ENCODE measurements around the gene PLLP. TPM values are rescaled to one million over a fixed set of nuclear protein-coding genes. Genes with fewer than 3 reads are reported as not detected.

PLLP gene
- polyA plus RNA-seq: 10 to 100 TPM in 2 of 3 donors, 1 to 10 TPM in 1; 7.6 to 28.0 (median 12.2) TPM

DNA sequence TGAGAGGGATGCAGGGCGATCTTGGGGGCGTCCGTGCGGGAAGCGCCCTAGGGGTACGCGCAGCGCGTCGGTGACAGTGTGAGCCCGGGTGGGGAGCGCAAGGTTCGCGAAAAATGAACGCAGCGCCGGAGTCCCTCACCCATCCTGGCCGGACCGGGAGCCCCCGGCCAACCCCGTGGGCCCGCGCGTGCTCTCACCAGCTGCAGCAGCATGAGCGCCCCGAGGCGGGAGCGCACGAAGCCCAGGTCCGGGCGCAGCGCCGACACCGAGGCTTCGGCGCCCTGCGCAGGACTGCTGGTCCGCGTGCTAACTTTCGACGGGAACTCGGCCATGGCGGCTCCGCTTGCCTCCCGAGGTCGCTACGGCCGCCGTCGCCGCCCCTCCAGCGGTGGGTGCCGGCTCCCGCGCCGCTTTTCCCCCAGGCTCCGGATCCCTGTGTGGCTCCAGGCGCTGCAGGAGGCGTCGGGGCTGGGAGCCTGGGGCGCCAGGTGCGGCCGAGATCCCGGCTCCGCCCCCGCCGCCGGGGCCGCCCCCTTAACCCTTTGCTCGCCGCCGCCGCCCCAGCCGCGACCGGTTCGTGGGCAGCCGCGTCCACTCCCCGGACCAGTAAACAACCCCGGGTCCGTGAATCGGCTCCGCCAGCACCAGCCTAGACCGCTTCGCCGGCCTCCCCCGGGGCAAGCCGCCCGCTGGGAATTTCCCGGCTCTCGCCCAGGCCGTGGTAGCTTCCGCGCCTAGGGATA, at the start of gene PLLP:
Gene PLLP (minus strand): TSS at position 464 of the 743 bp plus-strand sequence. CDS start 132 bp downstream, at position 332.
- 1 to 2% (median 2%) methylated on average over 82 to 95 of the region's 95 CpGs for WGBS, 3 donors
- H3K27ac ChIP-seq (ENCODE audit: low read depth, low read length): no peak within 1 kb of the TSS

DNA sequence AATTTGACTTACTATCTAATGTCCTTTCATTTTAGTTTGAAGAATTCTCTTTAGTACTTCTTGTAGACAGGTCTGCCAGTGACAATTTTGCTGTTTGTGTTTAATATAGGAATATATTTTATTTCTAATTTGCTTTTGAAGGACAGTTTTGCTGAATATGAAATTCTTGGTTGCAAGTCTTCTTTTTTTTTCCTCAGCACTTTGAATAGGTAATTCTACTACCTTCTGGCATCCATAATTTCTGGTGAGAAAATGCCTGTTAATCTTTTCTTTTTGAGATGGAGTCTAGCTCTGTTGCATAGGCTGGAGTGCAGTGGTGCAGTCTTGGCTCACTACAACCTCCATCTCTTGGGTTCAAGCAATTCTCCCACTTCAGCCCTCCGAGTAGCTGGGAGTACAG, 48.9 kb upstream of the PLLP start:
- H3K27ac ChIP-seq (ENCODE audit: low read depth, low read length): no peak overlapping the region
- 90 to 94% (median 91%) methylated on average over 1 of the region's 1 CpG for WGBS, 3 donors

- 80 to 91% (median 81%) methylated on average over 3 of the region's 3 CpGs for WGBS, 3 donors
- no peak overlapping the region for H3K27ac ChIP-seq (ENCODE audit: low read depth, low read length)
Measured at GRCh38 chr16:57331355-57331754, 46.9 kb upstream of the PLLP start.

GRCh38 chr16:57329718-57330327, 45.4 kb upstream of the PLLP start:
- WGBS, 3 donors: 74 to 77% (median 75%) methylated on average over 8 of the region's 8 CpGs
- H3K27ac ChIP-seq (ENCODE audit: low read depth, low read length): no peak overlapping the region

GRCh38 chr16:57325458-57325857, 41.0 kb upstream of the PLLP start:
- 69 to 88% (median 86%) methylated on average over 1 of the region's 1 CpG for WGBS, 3 donors
- H3K27ac ChIP-seq (ENCODE audit: low read depth, low read length): no peak overlapping the region

GRCh38 chr16:57324749-57325148, 40.3 kb upstream of the PLLP start:
- 55 to 68% (median 57%) methylated on average over 2 of the region's 2 CpGs for WGBS, 3 donors
- H3K27ac ChIP-seq (ENCODE audit: low read depth, low read length): no peak overlapping the region

DNA sequence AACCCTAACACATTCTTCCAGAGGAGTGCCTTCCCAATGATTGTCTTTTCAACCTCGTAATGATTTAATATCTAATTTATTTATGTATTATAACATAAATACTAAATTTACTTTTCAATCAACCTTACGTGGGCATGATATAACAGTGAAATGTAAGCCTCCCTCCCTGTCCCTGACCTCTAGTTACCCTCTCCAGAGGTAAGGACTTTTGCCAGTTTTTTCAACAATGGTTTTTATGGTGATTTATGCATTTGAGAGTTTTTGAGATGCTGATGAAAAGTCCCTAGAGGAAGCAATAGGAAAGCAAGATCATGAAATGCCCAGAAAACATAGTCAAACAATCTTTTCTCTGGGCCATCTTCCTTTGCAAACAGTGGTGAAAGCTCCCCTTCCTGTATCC, 35.2 kb upstream of the PLLP start:
- WGBS, 3 donors: 69 to 77% (median 73%) methylated on average over 2 of the region's 2 CpGs
- H3K27ac ChIP-seq (ENCODE audit: low read depth, low read length): no peak overlapping the region

DNA sequence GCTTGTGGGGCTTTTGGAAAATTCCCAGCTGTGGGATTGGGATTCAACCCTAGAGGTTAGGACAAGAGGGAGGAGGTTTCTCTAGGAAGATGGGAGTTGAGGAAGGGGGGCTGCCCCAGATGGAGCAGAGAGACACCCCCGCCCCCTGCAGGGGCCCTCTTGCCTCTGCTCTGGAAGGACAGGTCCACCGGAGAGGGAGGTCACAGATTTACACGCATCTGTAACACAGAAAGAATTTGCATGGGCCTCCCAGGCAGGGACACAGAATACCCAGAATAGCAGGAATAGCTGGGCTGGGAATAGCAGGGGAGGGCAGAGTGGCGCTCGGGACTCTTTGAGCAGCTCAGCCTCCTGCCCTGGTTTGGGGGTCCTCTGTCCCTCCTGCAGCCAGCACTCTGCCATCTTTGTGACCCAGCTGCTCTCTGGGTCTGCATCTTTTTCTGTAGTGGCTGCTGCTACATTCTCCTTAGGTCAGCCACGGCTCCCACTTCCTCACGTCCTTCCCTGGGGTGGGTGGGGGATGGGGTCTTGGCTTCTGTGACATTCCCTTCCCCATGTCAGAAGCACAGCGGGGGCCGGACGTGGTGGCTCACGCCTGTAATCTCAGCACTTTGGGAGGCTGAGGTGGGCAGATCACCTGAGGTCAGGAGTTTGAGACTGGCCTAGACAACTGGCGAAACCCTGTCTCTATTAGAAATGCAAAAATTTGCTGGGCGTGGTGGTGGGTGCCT, 33.9 kb upstream of the PLLP start:
- 68 to 82% (median 77%) methylated on average over 13 of the region's 13 CpGs for WGBS, 3 donors
- no peak overlapping the region for H3K27ac ChIP-seq (ENCODE audit: low read depth, low read length)

DNA sequence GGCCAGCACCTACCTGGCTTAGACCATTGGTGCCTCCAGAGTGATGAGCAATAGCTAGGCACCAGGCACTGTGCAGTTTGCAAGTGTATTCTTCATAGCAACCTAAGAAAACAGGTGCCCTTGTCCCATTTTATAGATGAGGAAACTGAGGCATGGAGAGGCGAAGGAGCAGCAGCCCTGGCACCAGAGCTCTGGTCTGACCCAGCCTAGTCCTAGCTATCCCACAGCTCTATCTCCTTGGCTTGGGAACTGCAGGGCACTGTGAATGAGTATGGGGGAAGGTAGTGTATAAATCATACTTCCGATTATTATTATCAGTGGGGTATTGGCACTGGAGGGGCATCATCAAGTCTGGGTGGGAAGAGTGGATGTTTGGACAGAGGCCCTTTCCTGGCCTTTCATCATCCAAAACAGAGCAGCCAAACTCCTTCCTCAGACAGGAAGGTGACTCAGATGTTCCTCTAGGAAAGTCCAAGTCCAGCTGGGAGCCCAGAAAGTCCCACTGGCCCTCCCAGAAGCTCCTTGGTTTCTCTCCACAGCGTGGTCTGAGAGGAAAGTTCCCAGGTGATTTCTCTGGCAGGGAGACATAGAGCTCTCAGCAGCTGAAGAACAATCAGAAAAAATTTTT, 32.0 kb upstream of the PLLP start:
- 64 to 84% (median 67%) methylated on average over 3 of the region's 3 CpGs for WGBS, 3 donors
- no peak overlapping the region for H3K27ac ChIP-seq (ENCODE audit: low read depth, low read length)

DNA sequence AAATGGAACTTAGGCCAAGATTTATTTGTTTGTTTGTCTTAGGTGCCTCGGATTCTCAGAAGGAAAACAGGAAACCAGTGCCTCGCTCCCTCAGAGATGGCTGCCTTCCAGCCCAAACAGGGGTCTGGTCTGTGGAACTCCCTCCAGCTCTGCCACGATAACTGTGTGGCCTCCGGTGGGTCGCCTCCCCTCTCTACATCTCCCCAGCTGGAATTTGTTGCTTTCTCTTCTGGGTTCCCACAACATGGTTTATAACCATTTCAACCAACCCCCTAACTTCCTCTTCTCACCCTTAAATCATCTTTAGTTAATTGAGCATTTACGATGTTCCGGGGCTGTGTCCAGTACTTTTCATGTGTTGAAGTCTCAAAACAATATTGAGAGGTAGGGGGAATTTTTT, 30.9 kb upstream of the PLLP start:
- WGBS, 3 donors: 41 to 83% (median 43%) methylated on average over 7 of the region's 7 CpGs

GRCh38 chr16:57314161-57314785, 29.8 kb upstream of the PLLP start:
- WGBS, 3 donors: 77 to 83% (median 81%) methylated on average over 1 of the region's 1 CpG
- H3K27ac ChIP-seq (ENCODE audit: low read depth, low read length): no peak overlapping the region

More for the DNA sequence above, 30.9 kb upstream of the PLLP start:
- H3K27ac ChIP-seq (ENCODE audit: low read depth, low read length): no peak overlapping the region

DNA sequence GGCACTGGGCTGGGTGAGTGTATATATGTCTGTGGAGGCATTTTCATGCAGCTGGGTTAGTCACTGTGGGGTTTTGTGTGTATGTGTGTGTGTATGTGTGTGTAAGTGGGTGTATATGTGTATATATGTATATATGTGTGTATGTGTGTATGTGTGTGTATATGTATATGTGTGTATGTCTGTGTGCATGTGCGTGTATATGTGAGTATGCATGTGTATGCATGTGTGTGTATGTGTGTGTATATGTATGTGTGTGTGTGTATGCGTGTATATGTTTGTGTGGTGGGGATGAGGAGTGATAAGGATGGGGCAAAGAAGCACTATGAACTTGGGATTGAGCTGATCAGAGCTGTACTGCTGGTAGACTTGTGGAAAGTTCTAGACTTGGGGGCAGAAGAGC, 29.0 kb upstream of the PLLP start:
- 69 to 95% (median 94%) methylated on average over 2 of the region's 2 CpGs for WGBS, 3 donors

DNA sequence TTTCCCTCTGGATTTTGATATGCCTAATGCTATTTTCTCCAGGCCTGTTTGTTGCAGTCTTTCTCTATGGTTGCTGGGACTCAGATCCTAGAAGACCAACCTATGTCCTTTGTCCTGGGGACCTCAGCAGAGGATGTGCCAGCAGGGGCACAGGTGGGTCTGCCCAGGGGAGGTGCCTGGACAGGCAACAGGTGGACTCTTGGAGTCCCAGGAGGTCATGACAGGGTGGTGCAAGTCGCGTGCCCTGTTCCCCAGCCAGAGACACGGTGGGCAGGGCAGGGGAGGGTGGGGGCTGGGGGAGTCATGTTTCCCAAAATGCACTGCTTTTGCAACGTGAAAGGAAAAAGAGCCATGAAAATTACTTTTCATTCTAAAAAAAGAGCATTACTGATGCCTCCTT, 26.3 kb upstream of the PLLP start:
- no peak overlapping the region for H3K27ac ChIP-seq (ENCODE audit: low read depth, low read length)
- WGBS, 3 donors: 35 to 38% (median 36%) methylated on average over 4 of the region's 4 CpGs

More for the DNA sequence above, 29.0 kb upstream of the PLLP start:
- H3K27ac ChIP-seq (ENCODE audit: low read depth, low read length): no peak overlapping the region

GRCh38 chr16:57308041-57308440, 23.6 kb upstream of the PLLP start:
- H3K27ac ChIP-seq (ENCODE audit: low read depth, low read length): no peak overlapping the region
- WGBS, 3 donors: 66 to 76% (median 70%) methylated on average over 5 of the region's 5 CpGs

DNA sequence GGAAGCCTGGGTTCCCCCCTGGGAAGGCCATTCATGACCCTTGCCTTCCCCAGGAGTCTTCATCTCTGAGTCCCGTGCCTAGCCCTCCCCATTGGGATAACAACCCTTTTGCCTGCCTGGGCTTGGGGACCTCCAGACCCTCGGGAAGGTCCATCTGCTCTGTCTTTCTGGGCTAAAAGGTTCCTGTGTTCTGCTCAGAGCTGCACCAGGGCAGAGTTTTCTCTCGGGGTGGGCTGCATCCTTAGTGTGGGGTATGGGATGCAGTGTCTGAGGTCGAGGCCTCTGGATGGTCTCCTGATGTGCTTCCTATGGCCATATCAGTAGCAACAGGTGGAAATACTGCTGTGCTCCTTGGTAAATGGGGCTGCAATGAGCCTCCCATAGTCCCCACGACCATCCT, 22.9 kb upstream of the PLLP start:
- no peak overlapping the region for H3K27ac ChIP-seq (ENCODE audit: low read depth, low read length)
- 69 to 80% (median 80%) methylated on average over 5 of the region's 5 CpGs for WGBS, 3 donors

DNA sequence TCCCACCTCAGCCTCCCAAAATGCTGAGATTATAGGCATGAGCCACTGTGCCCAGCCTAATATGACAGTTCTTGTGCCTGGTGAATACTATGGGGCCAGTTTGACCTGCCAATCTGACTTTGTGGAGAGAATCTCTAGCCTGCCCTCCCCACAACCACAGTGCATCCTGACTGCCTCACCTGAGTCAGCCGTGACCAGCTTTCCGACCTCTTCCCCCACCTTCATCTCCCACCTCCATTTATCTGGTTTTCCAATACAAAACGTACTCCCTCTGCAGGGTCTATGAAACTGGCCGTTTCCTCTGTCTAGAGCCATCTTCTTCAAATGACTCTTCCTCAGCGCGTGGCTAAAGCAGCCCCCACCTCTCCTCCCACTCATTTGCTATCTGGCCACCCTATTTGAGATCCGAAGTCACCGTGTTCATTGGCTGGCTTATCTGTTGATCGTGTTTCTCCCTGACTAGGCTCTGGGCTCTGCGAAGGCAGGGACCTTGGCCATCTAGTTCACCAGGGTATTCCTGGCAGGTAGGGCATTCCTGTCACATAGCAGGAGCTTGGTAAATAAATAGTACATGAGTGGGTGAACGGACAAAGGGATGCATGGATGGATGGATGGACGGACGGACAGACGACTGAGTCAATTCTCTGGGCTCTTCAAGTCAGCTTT, 22.3 kb upstream of the PLLP start:
- WGBS, 3 donors: 66 to 86% (median 84%) methylated on average over 14 of the region's 14 CpGs
- no peak overlapping the region for H3K27ac ChIP-seq (ENCODE audit: low read depth, low read length)

DNA sequence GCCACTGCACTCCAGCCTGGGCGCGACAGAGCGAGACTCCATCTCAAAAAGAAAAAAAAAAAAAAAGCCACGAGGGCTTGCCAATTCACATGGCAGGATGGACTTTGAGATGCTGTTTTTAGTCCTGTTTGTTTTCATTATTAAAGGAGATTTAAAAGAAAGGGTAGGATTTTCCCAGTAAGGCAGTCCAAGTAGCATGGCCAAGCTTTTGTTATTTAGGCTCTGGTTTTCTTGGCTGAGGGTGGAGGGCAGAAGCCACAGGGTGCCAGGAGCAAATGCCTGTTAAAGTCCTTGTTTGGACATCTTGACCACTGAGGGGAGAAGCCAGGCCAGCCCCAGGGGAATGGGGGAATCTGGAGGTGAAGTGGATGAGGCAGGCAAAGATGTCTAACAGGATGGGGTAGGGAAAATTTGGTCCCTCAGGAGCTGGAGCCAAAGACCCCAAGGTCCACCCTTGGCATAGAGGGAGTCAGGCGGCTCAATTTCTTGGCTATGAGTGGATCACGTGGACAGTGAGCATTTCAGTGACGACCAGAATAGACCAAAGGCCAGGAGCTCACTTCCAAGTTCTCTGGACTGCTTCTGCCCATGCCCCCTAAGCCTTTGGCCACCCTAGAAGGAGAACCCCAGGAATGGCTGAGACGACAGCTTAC, 20.8 kb upstream of the PLLP start:
- no peak overlapping the region for H3K27ac ChIP-seq (ENCODE audit: low read depth, low read length)
- 44 to 68% (median 65%) methylated on average over 8 of the region's 8 CpGs for WGBS, 3 donors

Measured in adipose tissue (tissue), 3 donors.